NCI-H82 treated with DMSO at 0.1 percent for 48 hours (cell line): ENCODE measurements around the gene GRIK2.
A peak's percentile ranks its signal among the peaks of the same experiment; 100 is the strongest.

Experiments
- DNase-seq: peaks from one replicate; lab custom pipeline; 2025; ENCODE audit not compliant: unreplicated experiment; lab: John Stamatoyannopoulos, UW

The GRIK2 gene

GRCh38 chr6:101851911-101852310 is 458.4 kb downstream of the GRIK2 start:
- DNase-seq = no peak

GRCh38 chr6:101853231-101854085 is 459.9 kb downstream of the GRIK2 start:
- DNase-seq = no peak

GRCh38 chr6:101876431-101876830 is 482.9 kb downstream of the GRIK2 start:
- no peak for DNase-seq

GRCh38 chr6:101878554-101879276 is 485.2 kb downstream of the GRIK2 start:
- no peak for DNase-seq

GRCh38 chr6:101879782-101880181 is 486.3 kb downstream of the GRIK2 start:
- DNase-seq = no peak

- DNase-seq = no peak
Measured at GRCh38 chr6:101883505-101883904, 490.0 kb downstream of the GRIK2 start.

GRCh38 chr6:101887532-101887931 is 494.0 kb downstream of the GRIK2 start:
- DNase-seq = no peak

GRCh38 chr6:101907356-101908217 is 514.1 kb downstream of the GRIK2 start:
- no peak for DNase-seq

- no peak for DNase-seq
Measured at GRCh38 chr6:101909366-101909765, 515.9 kb downstream of the GRIK2 start.

GRCh38 chr6:101912311-101912710 is 518.8 kb downstream of the GRIK2 start:
- peak; percentile 30 for DNase-seq

GRCh38 chr6:101918471-101918870 is 525.0 kb downstream of the GRIK2 start:
- no peak for DNase-seq

- DNase-seq = no peak
Measured at GRCh38 chr6:101921829-101922450, 528.4 kb downstream of the GRIK2 start.

GRCh38 chr6:101926149-101926925 is 532.8 kb downstream of the GRIK2 start:
- no peak for DNase-seq

- DNase-seq = no peak
Measured at GRCh38 chr6:101931766-101932165, 538.3 kb downstream of the GRIK2 start.

GRCh38 chr6:101932704-101933103 is 539.2 kb downstream of the GRIK2 start:
- no peak for DNase-seq

- DNase-seq = no peak
Measured at GRCh38 chr6:101935732-101936131, 542.2 kb downstream of the GRIK2 start.

- no peak for DNase-seq
Measured at GRCh38 chr6:101936516-101936915, 543.0 kb downstream of the GRIK2 start.

- DNase-seq = no peak
Measured at GRCh38 chr6:101937108-101937507, 543.6 kb downstream of the GRIK2 start.

- DNase-seq = no peak
Measured at GRCh38 chr6:101940391-101940790, 546.9 kb downstream of the GRIK2 start.

- no peak for DNase-seq
Measured at GRCh38 chr6:101956961-101957360, 563.5 kb downstream of the GRIK2 start.
